ENCODE results near the gene HPCAL4.

The HPCAL4 gene

GRCh38 chr1:39701049-39701439 lies 9.8 kb upstream of the HPCAL4 start:
- TF ChIP-seq CTCF (IDR thresholded peaks at IDR 0.05; ENCODE audit: low read depth, low read length) (no peak), EZH2phosphoT487 (IDR thresholded peaks at IDR 0.05; ENCODE audit: low read depth) (no peak)
- Histone ChIP-seq H3K4me3 (ENCODE audit: low read length) (no peak overlapping the region), H3K27ac (ENCODE audit: low read length) (no peak overlapping the region), H3K4me1 (ENCODE audit: low read length) (no peaks in the 10 kb centered on the region), H2AFZ (ENCODE audit: low read depth, low read length) (no peak overlapping the region), H3K36me3 (replicated peaks; ENCODE audit: low read depth, low read length) (no peaks in the 10 kb centered on the region), H3K9me3 (ENCODE audit: insufficient read depth, low read length) (no peaks in the 10 kb centered on the region), H3K9ac (ENCODE audit: low read length) (no peak overlapping the region), H3K79me2 (ENCODE audit: low read length) (no peaks in the 10 kb centered on the region), H3K4me2 (ENCODE audit: low read length) (no peak overlapping the region), H4K20me1 (ENCODE audit: insufficient read depth, low read length) (no peaks in the 10 kb centered on the region), H3K27me3 (ENCODE audit: low read depth, low read length) (no peaks in the 10 kb centered on the region)

GRCh38 chr1:39700348-39700747 lies 9.1 kb upstream of the HPCAL4 start:
- Histone ChIP-seq H3K27me3 (ENCODE audit: low read depth, low read length) (no peaks in the 10 kb centered on the region), H4K20me1 (ENCODE audit: insufficient read depth, low read length) (no peaks in the 10 kb centered on the region)

GRCh38 chr1:39699419-39699818 lies 8.2 kb upstream of the HPCAL4 start:
- Histone ChIP-seq H2AFZ (ENCODE audit: low read depth, low read length) (no peak overlapping the region), H3K36me3 (replicated peaks; ENCODE audit: low read depth, low read length) (no peaks in the 10 kb centered on the region), H3K27me3 (ENCODE audit: low read depth, low read length) (no peaks in the 10 kb centered on the region), H4K20me1 (ENCODE audit: insufficient read depth, low read length) (no peaks in the 10 kb centered on the region), H3K4me1 (ENCODE audit: low read length) (no peaks in the 10 kb centered on the region), H3K4me3 (ENCODE audit: low read length) (no peak overlapping the region), H3K9ac (ENCODE audit: low read length) (no peak overlapping the region), H3K27ac (ENCODE audit: low read length) (no peak overlapping the region), H3K4me2 (ENCODE audit: low read length) (no peak overlapping the region), H3K79me2 (ENCODE audit: low read length) (no peaks in the 10 kb centered on the region), H3K9me3 (ENCODE audit: insufficient read depth, low read length) (no peaks in the 10 kb centered on the region)
- TF ChIP-seq EZH2phosphoT487 (IDR thresholded peaks at IDR 0.05; ENCODE audit: low read depth) (no peak), CTCF (IDR thresholded peaks at IDR 0.05; ENCODE audit: low read depth, low read length) (no peak)

More at GRCh38 chr1:39700348-39700747, 9.1 kb upstream of the HPCAL4 start:
- Histone ChIP-seq H3K4me1 (ENCODE audit: low read length) (no peaks in the 10 kb centered on the region), H3K79me2 (ENCODE audit: low read length) (no peaks in the 10 kb centered on the region), H3K9me3 (ENCODE audit: insufficient read depth, low read length) (no peaks in the 10 kb centered on the region), H3K27ac (ENCODE audit: low read length) (no peak overlapping the region), H3K4me2 (ENCODE audit: low read length) (no peak overlapping the region), H2AFZ (ENCODE audit: low read depth, low read length) (no peak overlapping the region), H3K4me3 (ENCODE audit: low read length) (no peak overlapping the region), H3K36me3 (replicated peaks; ENCODE audit: low read depth, low read length) (no peaks in the 10 kb centered on the region), H3K9ac (ENCODE audit: low read length) (no peak overlapping the region)
- TF ChIP-seq EZH2phosphoT487 (IDR thresholded peaks at IDR 0.05; ENCODE audit: low read depth) (no peak), CTCF (IDR thresholded peaks at IDR 0.05; ENCODE audit: low read depth, low read length) (no peak)

- no peak overlapping the region for H3K9ac ChIP-seq (ENCODE audit: low read length)
- no peaks in the 10 kb centered on the region for H3K4me1 ChIP-seq (ENCODE audit: low read length)
- H3K4me3 ChIP-seq (ENCODE audit: low read length), result no peak overlapping the region
- no peak overlapping the region for H2AFZ ChIP-seq (ENCODE audit: low read depth, low read length)
- H3K9me3 ChIP-seq (ENCODE audit: insufficient read depth, low read length), result no peaks in the 10 kb centered on the region
- no peaks in the 10 kb centered on the region for H3K27me3 ChIP-seq (ENCODE audit: low read depth, low read length)
- H3K79me2 ChIP-seq (ENCODE audit: low read length), result no peaks in the 10 kb centered on the region
- no peaks in the 10 kb centered on the region for H3K36me3 ChIP-seq (replicated peaks; ENCODE audit: low read depth, low read length)
- H4K20me1 ChIP-seq (ENCODE audit: insufficient read depth, low read length), result no peaks in the 10 kb centered on the region
- no peak overlapping the region for H3K4me2 ChIP-seq (ENCODE audit: low read length)
- TF ChIP-seq CTCF (IDR thresholded peaks at IDR 0.05; ENCODE audit: low read depth, low read length) (no peak), EZH2phosphoT487 (IDR thresholded peaks at IDR 0.05; ENCODE audit: low read depth) (no peak)
- H3K27ac ChIP-seq (ENCODE audit: low read length), result no peak overlapping the region
Observed at GRCh38 chr1:39698568-39698967, 7.3 kb upstream of the HPCAL4 start.

Data from OCI-LY3 (cell line).